PC-3 (cell line): ENCODE measurements around the gene MATCAP1.

Experiments used
- EZH2 ChIP-seq: fragments of 300-600 bp; sonication (generic); IDR thresholded peaks from one replicate; pipeline ENCODE4 v1.6.1; 2017; ENCODE audit warnings: antibody characterized with exemption, mild to moderate bottlenecking, low read length; ENCODE audit not compliant: unreplicated experiment
- EZH2phosphoT487 ChIP-seq: fragments of 300-600 bp; sonication (generic); IDR thresholded peaks from 2 replicates; pipeline ENCODE4 v1.6.1; 2018; ENCODE audit warnings: mild to moderate bottlenecking, antibody characterized with exemption, low read length, borderline replicate concordance
- TF ChIP-seq, protein P1 (sequence below): fragments of 300-600 bp; sonication (generic); conservative IDR thresholded peaks from 2 replicates; pipeline ENCODE4 v1.5.1; 2017; ENCODE audit warnings: antibody characterized with exemption, low read depth, mild to moderate bottlenecking, low read length

DNA sequence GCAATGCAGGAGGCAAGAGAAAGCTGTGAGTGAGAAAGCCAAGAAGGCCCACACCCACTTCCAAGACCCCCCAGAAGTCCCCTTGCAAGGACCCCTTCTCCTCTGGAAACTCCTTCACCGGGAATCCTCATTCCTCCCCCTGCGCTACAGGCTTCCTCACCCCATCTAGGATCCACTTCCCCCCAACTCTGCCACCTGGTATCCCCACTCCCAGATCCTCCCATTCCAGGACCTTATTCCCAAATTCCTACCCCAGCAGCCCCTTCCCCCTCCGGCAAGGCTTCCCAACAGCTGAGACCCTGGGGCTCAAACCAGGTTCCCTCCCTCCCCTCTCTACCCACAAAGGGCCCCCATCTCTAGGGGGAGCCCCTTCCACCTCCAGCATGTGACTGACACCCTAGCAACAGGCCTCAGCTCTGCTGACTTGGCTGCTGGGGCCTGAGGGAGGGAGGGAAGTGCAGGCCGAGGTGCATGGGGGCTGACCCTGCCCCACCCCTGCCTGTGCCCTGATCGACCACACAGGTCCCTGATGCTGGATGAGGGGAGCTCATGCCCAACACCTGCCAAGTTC lies 17.1 kb downstream of the MATCAP1 start:
- TF ChIP-seq, protein P1, sequence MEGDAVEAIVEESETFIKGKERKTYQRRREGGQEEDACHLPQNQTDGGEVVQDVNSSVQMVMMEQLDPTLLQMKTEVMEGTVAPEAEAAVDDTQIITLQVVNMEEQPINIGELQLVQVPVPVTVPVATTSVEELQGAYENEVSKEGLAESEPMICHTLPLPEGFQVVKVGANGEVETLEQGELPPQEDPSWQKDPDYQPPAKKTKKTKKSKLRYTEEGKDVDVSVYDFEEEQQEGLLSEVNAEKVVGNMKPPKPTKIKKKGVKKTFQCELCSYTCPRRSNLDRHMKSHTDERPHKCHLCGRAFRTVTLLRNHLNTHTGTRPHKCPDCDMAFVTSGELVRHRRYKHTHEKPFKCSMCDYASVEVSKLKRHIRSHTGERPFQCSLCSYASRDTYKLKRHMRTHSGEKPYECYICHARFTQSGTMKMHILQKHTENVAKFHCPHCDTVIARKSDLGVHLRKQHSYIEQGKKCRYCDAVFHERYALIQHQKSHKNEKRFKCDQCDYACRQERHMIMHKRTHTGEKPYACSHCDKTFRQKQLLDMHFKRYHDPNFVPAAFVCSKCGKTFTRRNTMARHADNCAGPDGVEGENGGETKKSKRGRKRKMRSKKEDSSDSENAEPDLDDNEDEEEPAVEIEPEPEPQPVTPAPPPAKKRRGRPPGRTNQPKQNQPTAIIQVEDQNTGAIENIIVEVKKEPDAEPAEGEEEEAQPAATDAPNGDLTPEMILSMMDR = no peak
- no peak for TF ChIP-seq EZH2phosphoT487
- TF ChIP-seq EZH2 = no peak
